ENCODE data around the gene KCNH1. TPM values are rescaled to one million over a fixed set of nuclear protein-coding genes. Genes with fewer than 3 reads are reported as not detected.

The KCNH1 gene
- total RNA-seq, 2 donors from 2014 or later, result 0.21 TPM; not detected in 1

GRCh38 chr1:210876275-210876674 lies 257.7 kb downstream of the KCNH1 start:
- DNase-seq (ENCODE audit: low spot score), result no peak
- Histone ChIP-seq H3K4me1 (ENCODE audit: control insufficient read depth in 1 of 2, low read depth in 2 of 2) (no peaks in the 10 kb centered on the region), H3K27me3 (replicated peaks; ENCODE audit: insufficient read depth) (no peaks in the 10 kb centered on the region), H3K27ac (no peak overlapping the region), H3K9me3 (no peaks in the 10 kb centered on the region), H3K36me3 (no peaks in the 10 kb centered on the region), H3K4me3 (no peak overlapping the region)
- TF ChIP-seq CTCF (IDR thresholded peaks at IDR 0.05), result no peak
- no peak for ATAC-seq (ENCODE audit: insufficient number of reproducible peaks, low FRiP score, low read depth)

GRCh38 chr1:210866532-210866931 lies 267.4 kb downstream of the KCNH1 start:
- no peak for TF ChIP-seq CTCF (IDR thresholded peaks at IDR 0.05)
- Histone ChIP-seq H3K4me1 (ENCODE audit: control insufficient read depth in 1 of 2, low read depth in 2 of 2) (no peaks in the 10 kb centered on the region), H3K4me3 (no peak overlapping the region), H3K9me3 (no peaks in the 10 kb centered on the region), H3K27ac (no peak overlapping the region), H3K36me3 (no peaks in the 10 kb centered on the region), H3K27me3 (replicated peaks; ENCODE audit: insufficient read depth) (no peaks in the 10 kb centered on the region)
- ATAC-seq (ENCODE audit: insufficient number of reproducible peaks, low FRiP score, low read depth) (no peak), DNase-seq (ENCODE audit: low spot score) (no peak)

GRCh38 chr1:210857705-210858104 lies 276.2 kb downstream of the KCNH1 start:
- H3K9me3 ChIP-seq, result no peaks in the 10 kb centered on the region
- TF ChIP-seq CTCF (IDR thresholded peaks at IDR 0.05), result no peak
- H3K36me3 ChIP-seq, result no peaks in the 10 kb centered on the region
- no peaks in the 10 kb centered on the region for H3K27me3 ChIP-seq (replicated peaks; ENCODE audit: insufficient read depth)
- H3K4me3 ChIP-seq, result no peak overlapping the region
- H3K27ac ChIP-seq, result no peak overlapping the region
- ATAC-seq (ENCODE audit: insufficient number of reproducible peaks, low FRiP score, low read depth), result no peak
- DNase-seq (ENCODE audit: low spot score), result no peak
- H3K4me1 ChIP-seq (ENCODE audit: control insufficient read depth in 1 of 2, low read depth in 2 of 2), result no peaks in the 10 kb centered on the region

GRCh38 chr1:210857146-210857663 lies 276.7 kb downstream of the KCNH1 start:
- DNase-seq (ENCODE audit: low spot score), result no peak
- Histone ChIP-seq H3K4me3 (no peak overlapping the region), H3K9me3 (no peaks in the 10 kb centered on the region), H3K36me3 (no peaks in the 10 kb centered on the region), H3K4me1 (ENCODE audit: control insufficient read depth in 1 of 2, low read depth in 2 of 2) (no peaks in the 10 kb centered on the region), H3K27ac (no peak overlapping the region), H3K27me3 (replicated peaks; ENCODE audit: insufficient read depth) (no peaks in the 10 kb centered on the region)
- TF ChIP-seq CTCF (IDR thresholded peaks at IDR 0.05), result no peak
- ATAC-seq (ENCODE audit: insufficient number of reproducible peaks, low FRiP score, low read depth), result no peak

GRCh38 chr1:210855440-210855839 lies 278.5 kb downstream of the KCNH1 start:
- no peak for ATAC-seq (ENCODE audit: insufficient number of reproducible peaks, low FRiP score, low read depth)
- Histone ChIP-seq H3K27me3 (replicated peaks; ENCODE audit: insufficient read depth) (no peaks in the 10 kb centered on the region), H3K4me1 (ENCODE audit: control insufficient read depth in 1 of 2, low read depth in 2 of 2) (no peaks in the 10 kb centered on the region), H3K36me3 (no peaks in the 10 kb centered on the region), H3K27ac (no peak overlapping the region), H3K4me3 (no peak overlapping the region), H3K9me3 (no peaks in the 10 kb centered on the region)
- no peak for DNase-seq (ENCODE audit: low spot score)
- no peak for TF ChIP-seq CTCF (IDR thresholded peaks at IDR 0.05)

All from thoracic aorta (tissue), 2 donors.